Stimulated activated naive CD8-positive, alpha-beta T cell treated with anti-CD3 and anti-CD28 coated beads, Interleukin-15, amount 100 ng/mL, for 72 hours (primary cell): ENCODE results near the gene KCNK17.
A peak's percentile ranks its signal among the peaks of the same experiment; 100 is the strongest.

Experiments used
- ATAC-seq: fragments of 150-1000 bp; cut with Tn5 transposase; 2 replicates; pipeline ENCODE4 v1.10.0; 2021; ENCODE audit warnings: mild to moderate bottlenecking, moderate library complexity
- DNase-seq, 2 donors: peaks; one replicate each; pipeline ENCODE4 v3.0.0; 2021 to 2022
- H3K27ac Mint-ChIP-seq, 2 donors: one replicate each; pipeline ENCODE4 v1.8.0; 2022; ENCODE audit warnings: mild to moderate bottlenecking in 2 of 2, mixed read lengths in 2 of 2, moderate library complexity in 2 of 2
- H3K27me3 Mint-ChIP-seq: one replicate; pipeline ENCODE4 v1.8.0; 2022; ENCODE audit warnings: mixed read lengths
- H3K4me1 Mint-ChIP-seq: one replicate; pipeline ENCODE4 v1.8.0; 2022; ENCODE audit warnings: mild to moderate bottlenecking, mixed read lengths
- H3K4me3 Mint-ChIP-seq, 2 donors: one replicate each; pipeline ENCODE4 v1.8.0; 2022; ENCODE audit warnings: mild to moderate bottlenecking in 2 of 2, mixed read lengths in 2 of 2, moderate library complexity in 1 of 2
- H3K9me3 Mint-ChIP-seq, 2 donors: one replicate each; pipeline ENCODE4 v1.8.0; 2022; ENCODE audit warnings: mixed read lengths in 2 of 2

The KCNK17 gene

DNA sequence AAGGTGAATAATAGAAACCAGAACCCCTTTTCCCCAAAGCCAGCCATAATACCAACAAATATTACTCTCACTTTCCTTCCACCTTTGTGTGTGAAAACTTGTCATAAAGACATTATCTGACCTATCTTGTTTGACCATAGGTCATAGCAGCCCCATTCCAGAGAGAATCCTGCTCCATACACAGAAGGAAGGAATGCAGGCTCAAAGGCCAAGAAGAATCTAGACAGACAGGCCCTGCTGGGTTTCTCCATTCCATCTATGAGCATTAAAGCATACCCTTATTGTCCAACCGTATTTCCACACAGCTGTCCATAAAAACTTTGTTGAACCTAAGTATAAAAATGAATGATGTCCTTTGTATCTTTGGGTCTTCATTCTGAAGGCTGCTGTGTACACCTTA is 44.3 kb downstream of the KCNK17 start:
- ATAC-seq = no peak
- peaks cover 6% of the 10 kb centered on the region for H3K27me3 Mint-ChIP-seq
- H3K4me3 Mint-ChIP-seq = no peak overlapping the region
- no peaks in the 10 kb centered on the region for H3K9me3 Mint-ChIP-seq
- H3K27ac Mint-ChIP-seq = no peak overlapping the region
- no peak for DNase-seq
- peaks cover 15% of the 10 kb centered on the region for H3K4me1 Mint-ChIP-seq

DNA sequence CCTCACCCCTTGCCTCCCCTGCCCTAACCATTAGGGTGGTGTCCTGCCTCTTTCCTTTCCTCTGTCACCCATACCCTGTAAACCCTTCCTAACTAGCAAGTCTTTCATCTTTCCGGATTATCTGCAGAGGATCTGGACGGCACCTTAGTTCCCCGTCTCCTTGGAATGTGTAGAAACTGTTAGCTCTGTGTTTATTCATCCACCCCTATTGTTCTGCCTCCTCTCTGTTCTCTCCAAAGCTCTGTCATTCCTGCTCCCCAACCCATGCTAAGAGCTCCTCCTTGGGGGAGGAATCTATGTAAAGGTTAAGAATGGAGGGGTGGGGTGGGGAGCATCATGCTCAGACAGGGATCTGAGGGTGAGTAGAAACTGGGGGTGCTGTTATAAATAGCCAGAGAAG is 45.5 kb downstream of the KCNK17 start:
- no peak for ATAC-seq
- peaks cover 6% of the 10 kb centered on the region for H3K27me3 Mint-ChIP-seq
- no peak overlapping the region for H3K4me3 Mint-ChIP-seq
- H3K27ac Mint-ChIP-seq = no peak overlapping the region
- H3K9me3 Mint-ChIP-seq = no peaks in the 10 kb centered on the region
- peaks cover 25% of the 10 kb centered on the region for H3K4me1 Mint-ChIP-seq
- DNase-seq = no peak

DNA sequence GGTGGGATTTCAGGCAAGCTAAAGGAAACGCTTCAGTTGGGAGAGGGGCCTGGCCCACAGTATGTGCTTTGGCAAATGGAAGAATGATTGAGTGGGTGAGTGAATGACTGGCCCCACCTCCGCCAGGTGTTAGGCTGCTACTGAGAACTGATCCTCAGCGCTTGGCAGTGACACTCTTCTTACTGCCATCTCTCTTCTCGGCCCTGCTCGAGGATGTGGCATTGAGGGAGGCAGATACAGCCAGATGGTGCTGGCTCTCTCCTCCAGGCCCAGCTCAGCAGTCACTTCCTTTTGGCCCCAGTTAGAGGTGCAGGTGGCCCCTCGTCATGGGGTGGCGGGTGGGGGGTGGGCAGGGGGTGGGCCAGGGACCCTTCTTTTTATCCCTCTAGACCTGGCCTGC is 46.0 kb downstream of the KCNK17 start:
- Mint-ChIP-seq H3K27ac (no peak overlapping the region), H3K9me3 (no peaks in the 10 kb centered on the region), H3K27me3 (peaks cover 6% of the 10 kb centered on the region), H3K4me1 (peaks cover 30% of the 10 kb centered on the region), H3K4me3 (no peak overlapping the region)
- ATAC-seq = no peak
- no peak for DNase-seq

DNA sequence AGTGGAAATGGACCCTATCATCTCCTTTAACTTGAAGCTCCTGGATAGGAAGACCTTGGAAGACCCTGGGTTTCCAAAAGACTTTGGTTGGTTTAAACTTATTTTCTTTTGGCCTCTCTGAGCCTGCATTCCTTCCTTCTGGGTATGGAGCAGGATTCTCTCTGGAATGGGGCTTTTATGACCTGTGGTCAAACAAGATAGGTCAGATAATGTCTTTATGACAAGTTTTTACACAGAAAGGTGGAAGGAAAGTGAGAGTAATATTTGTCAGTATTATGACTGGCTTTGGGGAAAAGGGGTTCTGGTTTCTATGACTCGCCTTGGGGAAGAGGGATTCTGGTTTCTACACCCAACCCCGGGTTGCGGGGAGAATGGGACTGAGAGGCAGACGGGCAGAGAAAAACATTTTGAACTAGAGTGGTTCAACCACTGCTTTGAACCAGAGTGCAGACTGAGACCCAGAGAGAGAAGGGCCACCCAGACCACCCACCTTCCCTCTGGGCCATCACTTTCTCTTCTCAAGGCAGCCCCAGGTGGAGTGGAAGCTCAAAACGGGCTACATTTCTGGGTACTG is 47.4 kb downstream of the KCNK17 start:
- H3K27ac Mint-ChIP-seq = peak overlapping the region; percentile 37 to 47
- H3K4me3 Mint-ChIP-seq = no peak overlapping the region
- ATAC-seq (peak; percentile 67), DNase-seq (peak in 1 of 2 donors; percentile 29)
- peaks cover 31% of the 10 kb centered on the region for H3K4me1 Mint-ChIP-seq
- no peaks in the 10 kb centered on the region for H3K9me3 Mint-ChIP-seq
- peaks cover 6% of the 10 kb centered on the region for H3K27me3 Mint-ChIP-seq

DNA sequence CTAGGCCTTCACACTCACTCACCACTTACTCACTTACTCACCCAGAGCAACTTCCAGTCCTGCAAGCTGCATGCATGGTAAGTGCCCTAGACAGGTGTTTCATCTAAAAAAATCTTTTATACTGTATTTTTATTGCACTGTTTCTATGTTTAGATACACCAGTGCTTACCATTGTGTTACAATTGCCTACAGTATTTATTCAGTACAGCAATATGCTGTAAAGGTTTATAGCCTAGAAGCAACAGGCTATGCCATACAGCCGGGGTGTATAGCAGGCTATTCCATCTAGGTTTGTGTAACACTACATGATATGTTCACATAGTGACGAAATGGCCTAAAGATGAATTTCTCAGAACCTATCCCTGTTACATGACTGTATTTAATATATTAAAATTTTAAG is 47.8 kb downstream of the KCNK17 start:
- no peak overlapping the region for H3K27ac Mint-ChIP-seq
- DNase-seq (no peak), ATAC-seq (no peak)
- H3K27me3 Mint-ChIP-seq = peaks cover 11% of the 10 kb centered on the region
- H3K4me3 Mint-ChIP-seq = no peak overlapping the region
- peaks cover 0 to under 1% of the 10 kb centered on the region in 2 donors for H3K9me3 Mint-ChIP-seq
- H3K4me1 Mint-ChIP-seq = peaks cover 31% of the 10 kb centered on the region

DNA sequence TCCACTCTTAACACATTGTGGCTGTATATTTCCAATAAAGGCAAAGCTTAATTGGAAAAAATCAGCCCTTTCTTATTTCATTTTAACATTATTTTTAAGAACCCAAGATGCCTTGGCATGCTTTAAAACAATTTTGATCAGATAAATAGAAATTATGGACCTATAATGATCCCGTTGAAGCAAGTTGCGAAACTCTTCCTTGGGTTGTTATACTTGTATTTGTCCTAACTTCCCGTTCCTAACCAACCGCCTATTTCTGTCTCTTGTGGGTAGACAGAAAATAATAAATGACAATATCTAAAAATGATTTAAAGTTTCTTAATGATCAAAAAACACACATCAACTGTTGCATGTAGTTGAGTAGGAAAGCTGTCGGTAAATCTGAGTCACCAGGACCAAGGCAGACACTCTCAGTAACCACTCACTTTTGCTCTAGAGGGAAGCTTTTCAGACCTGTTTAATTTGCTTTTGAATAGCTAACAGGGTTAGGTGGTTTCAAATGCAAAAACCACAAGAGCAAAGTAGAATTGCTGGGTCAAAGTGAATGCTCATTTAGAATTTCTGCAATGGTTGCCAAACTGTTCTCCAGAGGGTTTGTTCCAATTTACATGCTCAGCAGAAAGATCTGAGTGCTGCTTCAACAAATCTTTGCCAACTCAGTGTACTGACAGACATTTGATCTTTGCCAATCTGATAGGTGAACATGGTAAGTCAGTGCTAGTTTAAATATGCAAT is 50.7 kb downstream of the KCNK17 start:
- Mint-ChIP-seq H3K4me1 (peaks cover 31% of the 10 kb centered on the region), H3K4me3 (peak overlapping the region in 1 of 2 donors; percentile 21), H3K9me3 (peaks cover 0 to 12% of the 10 kb centered on the region in 2 donors), H3K27me3 (peaks cover 29% of the 10 kb centered on the region), H3K27ac (peak overlapping the region; percentile 76 to 86)
- peak; percentile 93 for ATAC-seq
- peak; percentile 10 to 33 for DNase-seq

DNA sequence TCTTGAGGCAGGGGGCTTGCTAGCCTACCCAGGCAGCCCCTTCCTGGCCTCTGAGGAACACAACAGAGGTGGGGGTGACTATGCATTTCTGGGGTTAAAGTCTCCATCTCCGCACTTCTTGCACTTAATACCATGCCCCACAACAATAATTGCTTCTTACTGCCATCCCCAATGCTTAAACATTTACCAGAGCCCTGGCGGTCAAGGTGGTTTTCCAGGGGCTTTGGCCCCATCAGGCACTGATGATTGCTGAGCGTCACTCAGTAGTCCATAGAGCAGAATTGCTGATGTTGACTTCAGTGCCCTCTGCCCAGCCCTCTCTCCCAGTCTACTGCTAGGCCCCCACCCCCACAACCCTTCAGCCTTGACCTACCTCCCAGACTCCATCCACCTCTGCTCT is 52.5 kb downstream of the KCNK17 start:
- H3K27me3 Mint-ChIP-seq = peaks cover 23% of the 10 kb centered on the region
- DNase-seq (no peak), ATAC-seq (no peak)
- H3K9me3 Mint-ChIP-seq = peaks cover 0 to 12% of the 10 kb centered on the region in 2 donors
- H3K27ac Mint-ChIP-seq = peak overlapping the region in 1 of 2 donors; percentile 29
- no peak overlapping the region for H3K4me3 Mint-ChIP-seq
- peaks cover 18% of the 10 kb centered on the region for H3K4me1 Mint-ChIP-seq

DNA sequence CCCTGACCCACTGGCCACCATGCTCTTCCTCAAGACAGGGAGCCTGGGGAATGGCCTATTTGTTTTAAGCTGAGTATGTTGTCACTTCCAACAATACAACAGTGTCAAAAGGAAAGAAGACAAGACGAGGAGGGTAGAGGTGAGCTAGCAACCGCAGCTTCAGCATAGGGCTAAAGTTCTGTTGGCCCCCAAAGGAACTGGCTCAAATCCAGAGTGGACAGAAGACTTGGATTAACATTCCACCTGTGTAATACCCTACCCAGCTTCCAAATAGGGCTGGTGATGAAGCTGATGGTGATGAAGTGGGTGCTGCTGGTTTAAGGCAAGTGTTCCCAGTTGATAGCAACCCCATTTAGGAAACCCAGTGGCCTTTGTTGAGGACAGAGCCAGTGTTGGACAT is 53.3 kb downstream of the KCNK17 start:
- Mint-ChIP-seq H3K4me3 (no peak overlapping the region), H3K9me3 (peaks cover 0 to 12% of the 10 kb centered on the region in 2 donors), H3K4me1 (peaks cover 21% of the 10 kb centered on the region), H3K27me3 (peaks cover 23% of the 10 kb centered on the region), H3K27ac (no peak overlapping the region)
- DNase-seq (no peak), ATAC-seq (no peak)

DNA sequence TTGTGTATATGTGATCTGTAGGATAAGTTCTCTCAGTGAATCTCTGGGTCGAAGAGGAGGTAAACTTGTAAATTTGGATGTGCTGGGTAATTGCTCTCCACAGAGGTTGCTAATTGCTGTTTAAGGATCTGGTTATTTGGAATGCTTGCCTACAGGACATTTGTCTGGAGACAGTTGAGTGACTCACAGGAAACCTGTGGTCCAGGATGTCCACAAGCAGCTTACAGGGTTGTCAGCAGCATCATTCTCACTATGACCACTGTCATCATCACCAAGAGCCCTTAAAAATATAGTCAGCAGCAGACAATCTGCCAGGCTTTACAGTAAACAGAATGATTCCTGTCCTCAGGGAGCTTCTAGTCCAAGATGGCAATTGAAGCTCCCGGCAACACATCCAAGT is 53.8 kb downstream of the KCNK17 start:
- ATAC-seq (no peak), DNase-seq (no peak)
- Mint-ChIP-seq H3K4me1 (peaks cover 22% of the 10 kb centered on the region), H3K27ac (no peak overlapping the region), H3K9me3 (peaks cover 0 to 12% of the 10 kb centered on the region in 2 donors), H3K4me3 (no peak overlapping the region), H3K27me3 (peaks cover 23% of the 10 kb centered on the region)

DNA sequence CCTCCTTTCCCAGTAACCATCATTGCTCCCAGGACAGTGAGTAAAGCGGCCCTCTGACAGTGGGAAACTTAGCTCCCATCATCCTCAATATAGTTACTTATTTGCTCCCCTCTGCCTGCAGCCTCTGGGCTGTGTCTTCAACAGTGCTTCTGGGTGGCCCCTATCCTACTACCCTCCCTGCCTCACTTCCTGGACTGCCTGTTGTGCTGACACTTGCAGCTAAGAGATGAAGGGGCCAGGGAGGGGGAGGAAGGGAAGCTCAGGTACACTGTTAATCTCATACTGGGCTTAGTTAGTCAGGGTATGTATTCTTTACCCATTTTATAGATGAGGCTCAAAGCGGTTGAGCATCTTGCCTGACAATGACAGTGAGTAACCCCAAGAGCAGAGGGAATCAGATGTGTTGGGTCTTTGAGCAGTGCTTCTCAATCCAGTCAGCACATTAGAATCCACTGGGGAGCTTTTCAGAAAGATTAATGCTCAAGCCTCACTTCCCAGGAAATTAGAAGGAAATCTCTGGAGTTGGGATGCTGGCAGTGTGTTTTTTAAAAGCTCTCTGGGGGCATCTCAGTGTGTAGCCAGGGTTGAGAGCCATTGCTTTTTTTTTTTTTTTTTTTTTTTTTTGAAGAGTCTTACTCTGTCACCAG is 57.8 kb downstream of the KCNK17 start:
- DNase-seq (no peak), ATAC-seq (peak; percentile 42)
- no peak overlapping the region for H3K27ac Mint-ChIP-seq
- no peak overlapping the region for H3K4me3 Mint-ChIP-seq
- peaks cover 28% of the 10 kb centered on the region for H3K27me3 Mint-ChIP-seq
- H3K4me1 Mint-ChIP-seq = peaks cover 17% of the 10 kb centered on the region
- peaks cover 7 to 22% of the 10 kb centered on the region in 2 donors for H3K9me3 Mint-ChIP-seq

DNA sequence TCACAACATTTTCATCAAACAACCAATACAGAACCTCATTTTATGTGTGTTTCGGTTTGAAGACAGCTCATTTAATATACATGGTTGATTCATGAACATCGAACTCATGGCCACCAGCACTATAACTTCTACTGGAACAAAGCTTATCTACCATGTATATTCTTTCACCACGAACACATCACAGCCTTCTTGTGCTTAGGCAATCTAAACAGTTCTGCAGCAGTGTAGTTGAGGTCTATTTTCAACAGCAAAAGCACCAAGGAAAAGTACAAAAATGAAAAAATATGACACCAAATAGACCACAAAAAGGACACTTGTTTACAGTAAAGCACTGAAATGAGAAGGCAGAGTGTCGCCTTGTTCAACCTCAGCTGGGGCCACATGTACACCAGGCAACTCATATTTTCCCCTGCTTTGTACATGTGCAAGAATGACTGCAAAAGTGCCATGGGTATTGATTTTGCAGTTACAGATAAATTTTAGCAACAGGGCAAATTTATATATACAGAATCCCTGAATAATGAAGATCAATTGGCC is 59.2 kb downstream of the KCNK17 start:
- no peak overlapping the region for H3K4me3 Mint-ChIP-seq
- H3K27ac Mint-ChIP-seq = no peak overlapping the region
- ATAC-seq (peak; percentile 75), DNase-seq (no peak)
- H3K27me3 Mint-ChIP-seq = peaks cover 15% of the 10 kb centered on the region
- H3K9me3 Mint-ChIP-seq = peaks cover 7 to 11% of the 10 kb centered on the region in 2 donors
- peaks cover 17% of the 10 kb centered on the region for H3K4me1 Mint-ChIP-seq

DNA sequence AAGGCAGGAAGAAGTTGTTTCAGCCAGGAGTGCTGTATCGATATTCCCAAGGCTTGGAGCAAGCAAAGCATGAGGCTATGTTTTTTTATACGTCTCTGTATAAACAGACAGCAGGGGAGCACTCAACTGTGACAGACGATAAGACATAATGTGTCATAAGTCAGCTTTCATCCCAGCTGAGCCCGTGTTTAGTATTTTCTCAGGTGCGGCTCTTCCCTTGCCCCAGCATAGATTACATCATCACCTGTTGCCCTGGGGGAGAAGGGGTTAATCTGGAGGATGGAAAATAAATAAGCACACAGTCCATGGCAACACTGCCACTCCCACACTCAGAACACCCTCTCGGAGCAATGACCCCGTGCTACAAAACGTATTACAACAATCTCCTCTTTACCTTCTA is 62.8 kb downstream of the KCNK17 start:
- peaks cover 7 to 11% of the 10 kb centered on the region in 2 donors for H3K9me3 Mint-ChIP-seq
- no peak for ATAC-seq
- H3K4me1 Mint-ChIP-seq = peaks cover 21% of the 10 kb centered on the region
- peaks cover 10% of the 10 kb centered on the region for H3K27me3 Mint-ChIP-seq
- no peak for DNase-seq
- H3K27ac Mint-ChIP-seq = no peak overlapping the region
- H3K4me3 Mint-ChIP-seq = no peak overlapping the region

DNA sequence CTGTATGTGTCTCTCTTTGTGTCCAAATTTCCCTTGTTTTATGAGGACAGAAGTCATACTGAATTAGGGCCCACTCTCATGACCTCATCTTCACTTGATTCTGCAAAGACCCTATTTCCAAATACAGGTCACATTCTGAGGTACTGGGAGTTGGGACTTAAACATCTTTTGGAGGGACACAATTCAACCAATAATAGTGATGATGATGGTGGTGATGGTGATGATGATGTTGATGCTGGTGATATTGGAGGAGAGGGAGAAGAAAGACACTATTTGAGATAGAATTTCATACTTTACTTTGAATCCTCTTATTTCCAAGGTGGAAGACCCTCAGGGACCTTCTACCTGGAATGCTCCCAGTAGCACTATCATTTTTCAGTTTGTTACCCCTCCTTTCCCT is 63.7 kb downstream of the KCNK17 start:
- no peak for DNase-seq
- H3K4me1 Mint-ChIP-seq = peaks cover 17% of the 10 kb centered on the region
- peaks cover 7 to 11% of the 10 kb centered on the region in 2 donors for H3K9me3 Mint-ChIP-seq
- H3K27me3 Mint-ChIP-seq = peaks cover 10% of the 10 kb centered on the region
- no peak overlapping the region for H3K4me3 Mint-ChIP-seq
- no peak overlapping the region for H3K27ac Mint-ChIP-seq
- no peak for ATAC-seq

DNA sequence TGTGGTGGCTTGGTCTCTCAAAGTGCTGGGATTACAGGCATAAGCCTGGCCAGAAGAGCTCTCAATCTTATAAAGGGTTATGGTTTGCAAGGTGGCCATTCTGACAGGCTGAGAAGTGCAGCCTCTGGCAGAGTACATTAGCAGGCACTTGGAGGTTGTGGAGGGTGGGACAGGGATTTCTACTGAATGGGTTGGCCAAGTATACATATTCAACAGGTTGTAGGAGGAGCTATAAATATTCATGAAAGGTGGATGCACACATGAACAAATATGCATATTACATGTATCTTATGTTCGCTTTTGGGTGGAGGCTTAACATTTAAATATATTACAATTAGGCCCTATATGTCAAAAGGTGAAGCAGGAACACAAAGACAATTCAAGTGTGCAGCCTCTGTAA is 64.9 kb downstream of the KCNK17 start:
- DNase-seq (no peak), ATAC-seq (no peak)
- peaks cover 2 to 5% of the 10 kb centered on the region in 2 donors for H3K9me3 Mint-ChIP-seq

More for the DNA sequence above, 64.9 kb downstream of the KCNK17 start:
- Mint-ChIP-seq H3K27me3 (peaks cover 10% of the 10 kb centered on the region), H3K27ac (no peak overlapping the region), H3K4me1 (peaks cover 6% of the 10 kb centered on the region), H3K4me3 (no peak overlapping the region)
